ENCODE data around the gene ZNF804B. TPM values are rescaled to one million over a fixed set of nuclear protein-coding genes. Genes with fewer than 3 reads are reported as not detected.

The ZNF804B gene
- polyA plus RNA-seq, 1 donor, result 0.04 TPM

GRCh38 chr7:88965371-88965770 lies 205.9 kb downstream of the ZNF804B start:
- no peaks in the 10 kb centered on the region for H3K36me3 ChIP-seq (ENCODE audit: control insufficient read depth, insufficient read depth, low read length)
- no peaks in the 10 kb centered on the region for H3K27me3 ChIP-seq (ENCODE audit: control insufficient read depth, insufficient read depth, low read length)
- 72% methylated on average over 2 of the region's 4 CpGs for WGBS (ENCODE audit: insufficient coverage, low lambda C conversion rate)
- no peak overlapping the region for H3K27ac ChIP-seq (ENCODE audit: low read length)
- H3K4me1 ChIP-seq (ENCODE audit: control insufficient read depth, insufficient read depth, low read length), result no peaks in the 10 kb centered on the region
- H3K4me3 ChIP-seq (ENCODE audit: low read length), result no peak overlapping the region
- DNase-seq, result no peak
- H3K9me3 ChIP-seq (ENCODE audit: control insufficient read depth, low read depth, low read length), result no peaks in the 10 kb centered on the region

GRCh38 chr7:88967432-88967831 lies 207.9 kb downstream of the ZNF804B start:
- Histone ChIP-seq H3K36me3 (ENCODE audit: control insufficient read depth, insufficient read depth, low read length) (no peaks in the 10 kb centered on the region), H3K4me1 (ENCODE audit: control insufficient read depth, insufficient read depth, low read length) (no peaks in the 10 kb centered on the region), H3K27ac (ENCODE audit: low read length) (no peak overlapping the region), H3K9me3 (ENCODE audit: control insufficient read depth, low read depth, low read length) (no peaks in the 10 kb centered on the region), H3K4me3 (ENCODE audit: low read length) (no peak overlapping the region), H3K27me3 (ENCODE audit: control insufficient read depth, insufficient read depth, low read length) (no peaks in the 10 kb centered on the region)
- DNase-seq, result no peak
- WGBS (ENCODE audit: insufficient coverage, low lambda C conversion rate), result 42% methylated on average over 2 of the region's 4 CpGs

- H3K4me1 ChIP-seq (ENCODE audit: control insufficient read depth, insufficient read depth, low read length), result no peaks in the 10 kb centered on the region
- no peaks in the 10 kb centered on the region for H3K27me3 ChIP-seq (ENCODE audit: control insufficient read depth, insufficient read depth, low read length)
- H3K27ac ChIP-seq (ENCODE audit: low read length), result no peak overlapping the region
- H3K9me3 ChIP-seq (ENCODE audit: control insufficient read depth, low read depth, low read length), result no peaks in the 10 kb centered on the region
- 100% methylated on average over 1 of the region's 1 CpG for WGBS (ENCODE audit: insufficient coverage, low lambda C conversion rate)
- H3K36me3 ChIP-seq (ENCODE audit: control insufficient read depth, insufficient read depth, low read length), result no peaks in the 10 kb centered on the region
- no peak overlapping the region for H3K4me3 ChIP-seq (ENCODE audit: low read length)
- no peak for DNase-seq
These were observed 209.7 kb downstream of the ZNF804B start for GRCh38 chr7:88969167-88969566.

- no peaks in the 10 kb centered on the region for H3K9me3 ChIP-seq (ENCODE audit: control insufficient read depth, low read depth, low read length)
- H3K36me3 ChIP-seq (ENCODE audit: control insufficient read depth, insufficient read depth, low read length), result no peaks in the 10 kb centered on the region
- WGBS (ENCODE audit: insufficient coverage, low lambda C conversion rate), result no CpG with 5 or more reads among the region's 5 CpGs
- no peak overlapping the region for H3K4me3 ChIP-seq (ENCODE audit: low read length)
- no peak for DNase-seq
- no peaks in the 10 kb centered on the region for H3K4me1 ChIP-seq (ENCODE audit: control insufficient read depth, insufficient read depth, low read length)
- H3K27me3 ChIP-seq (ENCODE audit: control insufficient read depth, insufficient read depth, low read length), result no peaks in the 10 kb centered on the region
- H3K27ac ChIP-seq (ENCODE audit: low read length), result no peak overlapping the region
These were observed 225.8 kb downstream of the ZNF804B start for GRCh38 chr7:88985295-88985694.

GRCh38 chr7:89001306-89001705 lies 241.8 kb downstream of the ZNF804B start:
- WGBS (ENCODE audit: insufficient coverage, low lambda C conversion rate), result no CpG with 5 or more reads among the region's 1 CpG
- no peaks in the 10 kb centered on the region for H3K9me3 ChIP-seq (ENCODE audit: control insufficient read depth, low read depth, low read length)
- no peak overlapping the region for H3K4me3 ChIP-seq (ENCODE audit: low read length)
- no peaks in the 10 kb centered on the region for H3K27me3 ChIP-seq (ENCODE audit: control insufficient read depth, insufficient read depth, low read length)
- DNase-seq, result no peak
- no peak overlapping the region for H3K27ac ChIP-seq (ENCODE audit: low read length)
- H3K4me1 ChIP-seq (ENCODE audit: control insufficient read depth, insufficient read depth, low read length), result no peaks in the 10 kb centered on the region
- no peaks in the 10 kb centered on the region for H3K36me3 ChIP-seq (ENCODE audit: control insufficient read depth, insufficient read depth, low read length)

GRCh38 chr7:89002981-89003956 lies 243.8 kb downstream of the ZNF804B start:
- Histone ChIP-seq H3K9me3 (ENCODE audit: control insufficient read depth, low read depth, low read length) (no peaks in the 10 kb centered on the region), H3K36me3 (ENCODE audit: control insufficient read depth, insufficient read depth, low read length) (no peaks in the 10 kb centered on the region), H3K27ac (ENCODE audit: low read length) (no peak overlapping the region), H3K27me3 (ENCODE audit: control insufficient read depth, insufficient read depth, low read length) (no peaks in the 10 kb centered on the region), H3K4me1 (ENCODE audit: control insufficient read depth, insufficient read depth, low read length) (no peaks in the 10 kb centered on the region), H3K4me3 (ENCODE audit: low read length) (no peak overlapping the region)
- peak in 1 of 2 donors; percentile 2 for DNase-seq
- no CpG with 5 or more reads among the region's 4 CpGs for WGBS (ENCODE audit: insufficient coverage, low lambda C conversion rate)

- no peak for DNase-seq
- Histone ChIP-seq H3K4me1 (ENCODE audit: control insufficient read depth, insufficient read depth, low read length) (no peaks in the 10 kb centered on the region), H3K27ac (ENCODE audit: low read length) (no peak overlapping the region), H3K36me3 (ENCODE audit: control insufficient read depth, insufficient read depth, low read length) (no peaks in the 10 kb centered on the region), H3K9me3 (ENCODE audit: control insufficient read depth, low read depth, low read length) (no peaks in the 10 kb centered on the region), H3K27me3 (ENCODE audit: control insufficient read depth, insufficient read depth, low read length) (no peaks in the 10 kb centered on the region), H3K4me3 (ENCODE audit: low read length) (no peak overlapping the region)
- no CpG with 5 or more reads among the region's 5 CpGs for WGBS (ENCODE audit: insufficient coverage, low lambda C conversion rate)
These were observed 252.5 kb downstream of the ZNF804B start for GRCh38 chr7:89012016-89012415.

- H3K36me3 ChIP-seq (ENCODE audit: control insufficient read depth, insufficient read depth, low read length), result no peaks in the 10 kb centered on the region
- H3K9me3 ChIP-seq (ENCODE audit: control insufficient read depth, low read depth, low read length), result no peaks in the 10 kb centered on the region
- DNase-seq, result no peak
- H3K4me1 ChIP-seq (ENCODE audit: control insufficient read depth, insufficient read depth, low read length), result no peaks in the 10 kb centered on the region
- no peak overlapping the region for H3K27ac ChIP-seq (ENCODE audit: low read length)
- H3K4me3 ChIP-seq (ENCODE audit: low read length), result no peak overlapping the region
- WGBS (ENCODE audit: insufficient coverage, low lambda C conversion rate), result no CpG with 5 or more reads among the region's 3 CpGs
- H3K27me3 ChIP-seq (ENCODE audit: control insufficient read depth, insufficient read depth, low read length), result no peaks in the 10 kb centered on the region
These were observed 258.2 kb downstream of the ZNF804B start for GRCh38 chr7:89017695-89018094.

- no peak overlapping the region for H3K4me3 ChIP-seq (ENCODE audit: low read length)
- no peaks in the 10 kb centered on the region for H3K27me3 ChIP-seq (ENCODE audit: control insufficient read depth, insufficient read depth, low read length)
- H3K9me3 ChIP-seq (ENCODE audit: control insufficient read depth, low read depth, low read length), result no peaks in the 10 kb centered on the region
- H3K27ac ChIP-seq (ENCODE audit: low read length), result no peak overlapping the region
- H3K36me3 ChIP-seq (ENCODE audit: control insufficient read depth, insufficient read depth, low read length), result no peaks in the 10 kb centered on the region
- DNase-seq, result no peak
- no CpG with 5 or more reads among the region's 1 CpG for WGBS (ENCODE audit: insufficient coverage, low lambda C conversion rate)
- no peaks in the 10 kb centered on the region for H3K4me1 ChIP-seq (ENCODE audit: control insufficient read depth, insufficient read depth, low read length)
These were observed 262.2 kb downstream of the ZNF804B start for GRCh38 chr7:89021741-89022140.

- no peak overlapping the region for H3K27ac ChIP-seq (ENCODE audit: low read length)
- DNase-seq, result no peak
- H3K36me3 ChIP-seq (ENCODE audit: control insufficient read depth, insufficient read depth, low read length), result no peaks in the 10 kb centered on the region
- H3K4me1 ChIP-seq (ENCODE audit: control insufficient read depth, insufficient read depth, low read length), result no peaks in the 10 kb centered on the region
- H3K27me3 ChIP-seq (ENCODE audit: control insufficient read depth, insufficient read depth, low read length), result no peaks in the 10 kb centered on the region
- no peak overlapping the region for H3K4me3 ChIP-seq (ENCODE audit: low read length)
- H3K9me3 ChIP-seq (ENCODE audit: control insufficient read depth, low read depth, low read length), result no peaks in the 10 kb centered on the region
These were observed 263.7 kb downstream of the ZNF804B start for GRCh38 chr7:89023206-89023605.

GRCh38 chr7:89023877-89024276 lies 264.4 kb downstream of the ZNF804B start:
- DNase-seq, result no peak
- Histone ChIP-seq H3K27ac (ENCODE audit: low read length) (no peak overlapping the region), H3K4me1 (ENCODE audit: control insufficient read depth, insufficient read depth, low read length) (no peaks in the 10 kb centered on the region), H3K9me3 (ENCODE audit: control insufficient read depth, low read depth, low read length) (no peaks in the 10 kb centered on the region), H3K36me3 (ENCODE audit: control insufficient read depth, insufficient read depth, low read length) (no peaks in the 10 kb centered on the region), H3K4me3 (ENCODE audit: low read length) (no peak overlapping the region), H3K27me3 (ENCODE audit: control insufficient read depth, insufficient read depth, low read length) (no peaks in the 10 kb centered on the region)
- 75% methylated on average over 1 of the region's 1 CpG for WGBS (ENCODE audit: insufficient coverage, low lambda C conversion rate)

All from large intestine (tissue), 3 donors.